OCI-LY7 (cell line): ENCODE data around the gene KLK10. TPM values are rescaled to one million over a fixed set of nuclear protein-coding genes. Genes with fewer than 3 reads are reported as not detected.

Experiments
- BruUV-seq: library from RNA; stranded (reverse); fragments of 400-500 nt; replicated peaks from 2 replicates; lab custom pipeline; 2021; lab: Mats Ljungman, UMichigan
- CTCF ChIA-PET: fragments of 300-600 bp; sonication (Branson Sonifier 250); formaldehyde crosslinking; loops from one replicate; lab custom pipeline; 2022; ENCODE audit warnings: antibody characterized with exemption; ENCODE audit not compliant: unreplicated experiment; lab: Charles Lee
- POLR2A ChIA-PET: fragments of 300-600 bp; sonication (Branson Sonifier 250); formaldehyde crosslinking; loops from one replicate; lab custom pipeline; 2022; ENCODE audit warnings: antibody characterized with exemption; lab: Charles Lee
- DNase-seq: peaks from one replicate; pipeline ENCODE4 v3.0.0-alpha.2; 2015; ENCODE audit warnings: low spot score
- H2AFZ ChIP-seq: fragments of 200-600 bp; sonication (generic), shearing (Covaris generic); 2 replicates; pipeline ENCODE4 v1.6.1; 2014; ENCODE audit warnings: mild to moderate bottlenecking, antibody characterized with exemption, low read length, moderate library complexity
- H3K27ac ChIP-seq: fragments of 200-600 bp; sonication (generic); 2 replicates; pipeline ENCODE4 v1.5.1; 2014; ENCODE audit warnings: mixed run types, low read depth, mild to moderate bottlenecking, moderate library complexity, low read length, inconsistent platforms; ENCODE audit not compliant: poor library complexity, severe bottlenecking
- H3K36me3 ChIP-seq: fragments of 200-600 bp; sonication (generic); 2 replicates; pipeline ENCODE4 v1.6.1; 2014; ENCODE audit warnings: mild to moderate bottlenecking, antibody characterized with exemption, low read length, moderate library complexity, mixed read lengths; ENCODE audit not compliant: insufficient read depth
- H3K4me1 ChIP-seq: fragments of 200-600 bp; sonication (generic); 2 replicates; pipeline ENCODE4 v1.5.1; 2014; ENCODE audit warnings: mild to moderate bottlenecking, low read length; ENCODE audit not compliant: insufficient read depth, poor library complexity, severe bottlenecking
- H3K4me2 ChIP-seq: fragments of 200-600 bp; sonication (generic); 2 replicates; pipeline ENCODE4 v1.6.1; 2014; ENCODE audit warnings: mild to moderate bottlenecking, low read length
- H3K4me3 ChIP-seq: fragments of 200-600 bp; sonication (generic); 2 replicates; pipeline ENCODE4 v1.5.1; 2014; ENCODE audit warnings: mild to moderate bottlenecking, low read depth, low read length; ENCODE audit not compliant: poor library complexity, severe bottlenecking
- H3K79me2 ChIP-seq: fragments of 200-600 bp; sonication (generic); 2 replicates; pipeline ENCODE4 v1.6.1; 2016; ENCODE audit warnings: low read depth, mild to moderate bottlenecking, low read length, moderate library complexity, mixed read lengths; ENCODE audit not compliant: insufficient read depth
- H3K9me2 ChIP-seq: fragments of 200-600 bp; sonication (generic); 2 replicates; pipeline ENCODE4 v1.6.1; 2016; ENCODE audit warnings: mild to moderate bottlenecking, low read length, mixed read lengths; ENCODE audit not compliant: insufficient read depth
- H3K9me3 ChIP-seq: fragments of 200-600 bp; sonication (generic); 2 replicates; pipeline ENCODE4 v1.6.1; 2014; ENCODE audit warnings: mild to moderate bottlenecking, mixed run types, low read length, mixed read lengths
- H4K20me1 ChIP-seq: fragments of 200-600 bp; sonication (generic); 2 replicates; pipeline ENCODE4 v1.6.1; 2014; ENCODE audit warnings: mild to moderate bottlenecking, antibody characterized with exemption, low read length, moderate library complexity, mixed read lengths; ENCODE audit not compliant: insufficient read depth
- CTCF ChIP-seq: fragments of 200-600 bp; sonication (generic); conservative IDR thresholded peaks from 2 replicates; pipeline ENCODE4 v1.5.1; 2014; ENCODE audit warnings: mild to moderate bottlenecking, antibody characterized with exemption, low read length, moderate library complexity, mixed read lengths
- EZH2phosphoT487 ChIP-seq: fragments of 200-600 bp; sonication (generic); IDR thresholded peaks from 2 replicates; pipeline ENCODE4 v1.6.1; 2018; ENCODE audit warnings: low read depth, borderline replicate concordance, mild to moderate bottlenecking, mixed run types, antibody characterized with exemption, low read length, moderate library complexity, mixed read lengths
- intact Hi-C: fragments of 100-400 bp; cut with micrococcal nuclease; formaldehyde crosslinking; loops from one replicate; pipeline ENCODE4 v1.10.0; 2022; ENCODE audit not compliant: unreplicated experiment
- total RNA-seq, 2 experiments: library from RNA; depleted of rRNA in 1 of 2; stranded (reverse); fragments of >200 nt in 1 of 2; shearing (Covaris generic) in 1 of 2; gene quantifications; 2 replicates each; pipeline ENCODE4 v1.2.3, GENCODE V29; 2014 to 2022

Gene KLK10
- total RNA-seq, 2 experiments from 2014 or later: not detected

GRCh38 chr19:51006406-51006805 is 13.1 kb downstream of the KLK10 start:
- H3K27ac ChIP-seq: no peak overlapping the region
- no peaks in the 10 kb centered on the region for H3K36me3 ChIP-seq
- no TSS peak for BruUV-seq
- TF ChIP-seq EZH2phosphoT487: no peak
- no peak for TF ChIP-seq CTCF
- H3K79me2 ChIP-seq: no peaks in the 10 kb centered on the region
- H3K4me2 ChIP-seq: no peak overlapping the region
- H3K9me3 ChIP-seq: no peaks in the 10 kb centered on the region
- DNase-seq: no peak
- H2AFZ ChIP-seq: no peak overlapping the region
- H3K4me1 ChIP-seq: no peaks in the 10 kb centered on the region
- POLR2A ChIA-PET: no interaction called here
- intact Hi-C loops: no loop called here
- H4K20me1 ChIP-seq: no peaks in the 10 kb centered on the region
- no peaks in the 10 kb centered on the region for H3K9me2 ChIP-seq
- CTCF ChIA-PET: no interaction called here
- H3K4me3 ChIP-seq: no peak overlapping the region

GRCh38 chr19:51005248-51005647 is 14.3 kb downstream of the KLK10 start:
- Histone ChIP-seq H4K20me1 (no peaks in the 10 kb centered on the region), H3K4me3 (no peak overlapping the region), H3K9me2 (no peaks in the 10 kb centered on the region), H3K27ac (no peak overlapping the region), H3K9me3 (no peaks in the 10 kb centered on the region), H3K4me2 (no peak overlapping the region), H3K4me1 (no peaks in the 10 kb centered on the region), H2AFZ (no peak overlapping the region), H3K36me3 (no peaks in the 10 kb centered on the region), H3K79me2 (no peaks in the 10 kb centered on the region)
- ChIA-PET CTCF (no interaction called here), POLR2A (no interaction called here)
- DNase-seq: no peak
- BruUV-seq: no TSS peak
- intact Hi-C loops: no loop called here
- TF ChIP-seq EZH2phosphoT487 (no peak), CTCF (no peak)

- Histone ChIP-seq H3K4me3 (no peak overlapping the region), H3K9me2 (no peaks in the 10 kb centered on the region), H3K27ac (no peak overlapping the region), H4K20me1 (no peaks in the 10 kb centered on the region), H3K79me2 (no peaks in the 10 kb centered on the region), H2AFZ (no peak overlapping the region), H3K4me1 (no peaks in the 10 kb centered on the region), H3K9me3 (no peaks in the 10 kb centered on the region), H3K4me2 (no peak overlapping the region), H3K36me3 (no peaks in the 10 kb centered on the region)
- no TSS peak for BruUV-seq
- ChIA-PET CTCF (no interaction called here), POLR2A (no interaction called here)
- DNase-seq: no peak
- TF ChIP-seq EZH2phosphoT487 (no peak), CTCF (no peak)
- intact Hi-C loops: no loop called here
Observed at GRCh38 chr19:51003316-51003715, 16.2 kb downstream of the KLK10 start.
